ENCODE measurements around the gene ZNF784.

ZNF784 gene

GRCh38 chr19:55594996-55595545, 29.3 kb downstream of the ZNF784 start:
- no peak for ATAC-seq
- no peak for TF ChIP-seq ZNF565 (CRISPR knock-in tag; conservative IDR thresholded peaks at IDR 0.05; ENCODE audit: low read depth)
- no peak for TF ChIP-seq BACH2 (CRISPR knock-in tag; IDR thresholded peaks at IDR 0.05; ENCODE audit: borderline replicate concordance)

GRCh38 chr19:55593096-55593772, 31.1 kb downstream of the ZNF784 start:
- TF ChIP-seq BACH2 (CRISPR knock-in tag; IDR thresholded peaks at IDR 0.05; ENCODE audit: borderline replicate concordance): no peak
- TF ChIP-seq, protein P1, sequence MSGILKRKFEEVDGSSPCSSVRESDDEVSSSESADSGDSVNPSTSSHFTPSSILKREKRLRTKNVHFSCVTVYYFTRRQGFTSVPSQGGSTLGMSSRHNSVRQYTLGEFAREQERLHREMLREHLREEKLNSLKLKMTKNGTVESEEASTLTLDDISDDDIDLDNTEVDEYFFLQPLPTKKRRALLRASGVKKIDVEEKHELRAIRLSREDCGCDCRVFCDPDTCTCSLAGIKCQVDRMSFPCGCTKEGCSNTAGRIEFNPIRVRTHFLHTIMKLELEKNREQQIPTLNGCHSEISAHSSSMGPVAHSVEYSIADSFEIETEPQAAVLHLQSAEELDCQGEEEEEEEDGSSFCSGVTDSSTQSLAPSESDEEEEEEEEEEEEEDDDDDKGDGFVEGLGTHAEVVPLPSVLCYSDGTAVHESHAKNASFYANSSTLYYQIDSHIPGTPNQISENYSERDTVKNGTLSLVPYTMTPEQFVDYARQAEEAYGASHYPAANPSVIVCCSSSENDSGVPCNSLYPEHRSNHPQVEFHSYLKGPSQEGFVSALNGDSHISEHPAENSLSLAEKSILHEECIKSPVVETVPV (CRISPR knock-in tag; IDR thresholded peaks at IDR 0.05): no peak
- TF ChIP-seq ZNF70 (CRISPR knock-in tag; IDR thresholded peaks at IDR 0.05): no peak
- TF ChIP-seq OSR1 (CRISPR knock-in tag; IDR thresholded peaks at IDR 0.05): no peak
- TF ChIP-seq RARB (CRISPR knock-in tag; IDR thresholded peaks at IDR 0.05): no peak
- no peak for TF ChIP-seq ZFP3 (CRISPR knock-in tag; IDR thresholded peaks at IDR 0.05)
- TF ChIP-seq, protein P2, sequence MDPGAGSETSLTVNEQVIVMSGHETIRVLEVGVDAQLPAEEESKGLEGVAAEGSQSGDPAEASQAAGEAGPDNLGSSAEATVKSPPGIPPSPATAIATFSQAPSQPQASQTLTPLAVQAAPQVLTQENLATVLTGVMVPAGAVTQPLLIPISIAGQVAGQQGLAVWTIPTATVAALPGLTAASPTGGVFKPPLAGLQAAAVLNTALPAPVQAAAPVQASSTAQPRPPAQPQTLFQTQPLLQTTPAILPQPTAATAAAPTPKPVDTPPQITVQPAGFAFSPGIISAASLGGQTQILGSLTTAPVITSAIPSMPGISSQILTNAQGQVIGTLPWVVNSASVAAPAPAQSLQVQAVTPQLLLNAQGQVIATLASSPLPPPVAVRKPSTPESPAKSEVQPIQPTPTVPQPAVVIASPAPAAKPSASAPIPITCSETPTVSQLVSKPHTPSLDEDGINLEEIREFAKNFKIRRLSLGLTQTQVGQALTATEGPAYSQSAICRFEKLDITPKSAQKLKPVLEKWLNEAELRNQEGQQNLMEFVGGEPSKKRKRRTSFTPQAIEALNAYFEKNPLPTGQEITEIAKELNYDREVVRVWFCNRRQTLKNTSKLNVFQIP (CRISPR knock-in tag; IDR thresholded peaks at IDR 0.05; ENCODE audit: borderline replicate concordance, low read depth): no peak
- no peak for TF ChIP-seq TCF4 (CRISPR knock-in tag; IDR thresholded peaks at IDR 0.05; ENCODE audit: borderline replicate concordance)
- TF ChIP-seq CREB5 (CRISPR knock-in tag; IDR thresholded peaks at IDR 0.05; ENCODE audit: low read depth): no peak
- TF ChIP-seq, protein P3, sequence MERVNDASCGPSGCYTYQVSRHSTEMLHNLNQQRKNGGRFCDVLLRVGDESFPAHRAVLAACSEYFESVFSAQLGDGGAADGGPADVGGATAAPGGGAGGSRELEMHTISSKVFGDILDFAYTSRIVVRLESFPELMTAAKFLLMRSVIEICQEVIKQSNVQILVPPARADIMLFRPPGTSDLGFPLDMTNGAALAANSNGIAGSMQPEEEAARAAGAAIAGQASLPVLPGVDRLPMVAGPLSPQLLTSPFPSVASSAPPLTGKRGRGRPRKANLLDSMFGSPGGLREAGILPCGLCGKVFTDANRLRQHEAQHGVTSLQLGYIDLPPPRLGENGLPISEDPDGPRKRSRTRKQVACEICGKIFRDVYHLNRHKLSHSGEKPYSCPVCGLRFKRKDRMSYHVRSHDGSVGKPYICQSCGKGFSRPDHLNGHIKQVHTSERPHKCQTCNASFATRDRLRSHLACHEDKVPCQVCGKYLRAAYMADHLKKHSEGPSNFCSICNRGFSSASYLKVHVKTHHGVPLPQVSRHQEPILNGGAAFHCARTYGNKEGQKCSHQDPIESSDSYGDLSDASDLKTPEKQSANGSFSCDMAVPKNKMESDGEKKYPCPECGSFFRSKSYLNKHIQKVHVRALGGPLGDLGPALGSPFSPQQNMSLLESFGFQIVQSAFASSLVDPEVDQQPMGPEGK (CRISPR knock-in tag; IDR thresholded peaks at IDR 0.05; ENCODE audit: borderline replicate concordance): no peak
- no peak for TF ChIP-seq CSDC2 (CRISPR knock-in tag; IDR thresholded peaks at IDR 0.05)
- TF ChIP-seq ZNF8 (CRISPR knock-in tag; IDR thresholded peaks at IDR 0.05): no peak
- no peak for TF ChIP-seq ESRRG (CRISPR knock-in tag; IDR thresholded peaks at IDR 0.05)
- no peak for ATAC-seq

DNA sequence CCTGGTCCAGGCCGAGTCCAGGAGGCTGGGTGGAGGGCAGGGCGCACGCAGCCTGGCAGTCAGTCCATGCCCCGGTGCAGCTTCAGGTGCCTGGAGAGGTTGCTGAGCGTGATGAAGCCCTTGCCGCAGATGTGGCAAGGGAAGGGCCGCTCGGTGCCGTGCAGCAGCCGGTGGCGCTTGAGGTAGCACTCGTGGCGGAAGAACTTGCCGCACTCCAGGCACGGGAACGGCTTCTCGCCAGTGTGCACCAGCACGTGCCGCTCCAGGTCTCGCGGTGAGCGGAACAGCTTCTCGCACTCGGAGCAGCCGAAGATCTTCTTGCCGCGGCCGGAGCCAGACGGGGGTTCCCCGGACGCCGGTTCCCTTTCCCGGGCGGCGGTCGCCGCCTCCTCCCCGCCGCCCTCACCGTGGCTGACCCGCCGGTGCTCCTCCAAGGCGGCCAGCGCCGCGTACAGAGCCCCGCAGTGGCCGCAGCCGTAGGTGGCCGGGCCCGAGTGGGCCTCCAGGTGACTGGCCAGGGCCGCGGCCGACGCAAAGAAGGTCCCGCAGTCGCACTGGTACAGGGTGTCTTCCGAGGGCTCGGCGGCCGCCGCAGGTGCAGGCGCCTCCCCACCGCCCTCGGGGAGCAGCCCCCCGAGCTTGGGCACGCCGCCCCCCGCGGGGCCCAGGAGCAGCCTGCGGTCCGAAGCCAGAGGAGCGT, 31.8 kb downstream of the ZNF784 start:
- ATAC-seq: no peak
- TF ChIP-seq ZC3H10 (CRISPR knock-in tag; IDR thresholded peaks at IDR 0.05) (no peak), GLIS3 (CRISPR knock-in tag; IDR thresholded peaks at IDR 0.05) (no peak), BACH2 (CRISPR knock-in tag; IDR thresholded peaks at IDR 0.05; ENCODE audit: borderline replicate concordance) (no peak), ZFP30 (CRISPR knock-in tag; IDR thresholded peaks at IDR 0.05) (no peak), TCF4 (CRISPR knock-in tag; IDR thresholded peaks at IDR 0.05; ENCODE audit: borderline replicate concordance) (no peak), TOX (CRISPR knock-in tag; IDR thresholded peaks at IDR 0.05; ENCODE audit: borderline replicate concordance) (no peak), ZNF8 (CRISPR knock-in tag; IDR thresholded peaks at IDR 0.05) (no peak), ZFP3 (CRISPR knock-in tag; IDR thresholded peaks at IDR 0.05) (no peak), CSDC2 (CRISPR knock-in tag; IDR thresholded peaks at IDR 0.05) (no peak), ZNF565 (CRISPR knock-in tag; conservative IDR thresholded peaks at IDR 0.05; ENCODE audit: low read depth) (no peak)
- TF ChIP-seq, protein P3 (CRISPR knock-in tag; IDR thresholded peaks at IDR 0.05; ENCODE audit: borderline replicate concordance): no peak
- TF ChIP-seq, protein P1 (CRISPR knock-in tag; IDR thresholded peaks at IDR 0.05): no peak
